ENCODE data around the gene LCN12.
A peak's percentile ranks its signal among the peaks of the same experiment; 100 is the strongest.

The LCN12 gene

DNA sequence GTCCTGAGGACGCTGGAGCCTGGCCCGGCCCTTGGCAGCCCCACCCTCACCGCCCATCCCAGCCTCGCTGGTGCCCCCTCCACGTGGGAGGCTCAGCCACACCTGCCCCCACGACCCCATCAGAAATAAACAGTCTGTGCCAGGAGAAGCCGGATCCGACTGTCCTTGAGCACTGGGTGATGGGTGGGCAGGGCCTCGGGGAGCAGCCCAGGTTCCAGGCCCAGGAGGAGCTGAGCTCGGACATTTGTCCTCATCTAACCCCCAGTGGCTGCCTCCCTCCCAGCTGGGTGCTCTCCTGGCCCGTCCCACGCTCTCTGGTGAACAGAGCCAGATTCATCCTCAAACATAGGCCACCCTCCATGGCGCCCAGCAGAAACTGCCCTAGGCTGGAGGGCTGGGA is 20.7 kb downstream of the LCN12 start:
- H3K4me3 ChIP-seq (replicated peaks; ENCODE audit: insufficient read depth, low read length), result no peak overlapping the region
- H3K27ac ChIP-seq (replicated peaks), result no peak overlapping the region
- no peak for DNase-seq (ENCODE audit: low read depth in 1 of 2, low spot score in 1 of 2)
- no peaks in the 10 kb centered on the region for H3K27me3 ChIP-seq (ENCODE audit: insufficient read depth, poor library complexity, severe bottlenecking)
- TF ChIP-seq, protein P1, sequence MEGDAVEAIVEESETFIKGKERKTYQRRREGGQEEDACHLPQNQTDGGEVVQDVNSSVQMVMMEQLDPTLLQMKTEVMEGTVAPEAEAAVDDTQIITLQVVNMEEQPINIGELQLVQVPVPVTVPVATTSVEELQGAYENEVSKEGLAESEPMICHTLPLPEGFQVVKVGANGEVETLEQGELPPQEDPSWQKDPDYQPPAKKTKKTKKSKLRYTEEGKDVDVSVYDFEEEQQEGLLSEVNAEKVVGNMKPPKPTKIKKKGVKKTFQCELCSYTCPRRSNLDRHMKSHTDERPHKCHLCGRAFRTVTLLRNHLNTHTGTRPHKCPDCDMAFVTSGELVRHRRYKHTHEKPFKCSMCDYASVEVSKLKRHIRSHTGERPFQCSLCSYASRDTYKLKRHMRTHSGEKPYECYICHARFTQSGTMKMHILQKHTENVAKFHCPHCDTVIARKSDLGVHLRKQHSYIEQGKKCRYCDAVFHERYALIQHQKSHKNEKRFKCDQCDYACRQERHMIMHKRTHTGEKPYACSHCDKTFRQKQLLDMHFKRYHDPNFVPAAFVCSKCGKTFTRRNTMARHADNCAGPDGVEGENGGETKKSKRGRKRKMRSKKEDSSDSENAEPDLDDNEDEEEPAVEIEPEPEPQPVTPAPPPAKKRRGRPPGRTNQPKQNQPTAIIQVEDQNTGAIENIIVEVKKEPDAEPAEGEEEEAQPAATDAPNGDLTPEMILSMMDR (IDR thresholded peaks at IDR 0.05; ENCODE audit: insufficient read depth, low read length), result no peak
- TF ChIP-seq POLR2AphosphoS5 (IDR thresholded peaks at IDR 0.05; ENCODE audit: low read depth), result no peak
- TF ChIP-seq, protein P2, sequence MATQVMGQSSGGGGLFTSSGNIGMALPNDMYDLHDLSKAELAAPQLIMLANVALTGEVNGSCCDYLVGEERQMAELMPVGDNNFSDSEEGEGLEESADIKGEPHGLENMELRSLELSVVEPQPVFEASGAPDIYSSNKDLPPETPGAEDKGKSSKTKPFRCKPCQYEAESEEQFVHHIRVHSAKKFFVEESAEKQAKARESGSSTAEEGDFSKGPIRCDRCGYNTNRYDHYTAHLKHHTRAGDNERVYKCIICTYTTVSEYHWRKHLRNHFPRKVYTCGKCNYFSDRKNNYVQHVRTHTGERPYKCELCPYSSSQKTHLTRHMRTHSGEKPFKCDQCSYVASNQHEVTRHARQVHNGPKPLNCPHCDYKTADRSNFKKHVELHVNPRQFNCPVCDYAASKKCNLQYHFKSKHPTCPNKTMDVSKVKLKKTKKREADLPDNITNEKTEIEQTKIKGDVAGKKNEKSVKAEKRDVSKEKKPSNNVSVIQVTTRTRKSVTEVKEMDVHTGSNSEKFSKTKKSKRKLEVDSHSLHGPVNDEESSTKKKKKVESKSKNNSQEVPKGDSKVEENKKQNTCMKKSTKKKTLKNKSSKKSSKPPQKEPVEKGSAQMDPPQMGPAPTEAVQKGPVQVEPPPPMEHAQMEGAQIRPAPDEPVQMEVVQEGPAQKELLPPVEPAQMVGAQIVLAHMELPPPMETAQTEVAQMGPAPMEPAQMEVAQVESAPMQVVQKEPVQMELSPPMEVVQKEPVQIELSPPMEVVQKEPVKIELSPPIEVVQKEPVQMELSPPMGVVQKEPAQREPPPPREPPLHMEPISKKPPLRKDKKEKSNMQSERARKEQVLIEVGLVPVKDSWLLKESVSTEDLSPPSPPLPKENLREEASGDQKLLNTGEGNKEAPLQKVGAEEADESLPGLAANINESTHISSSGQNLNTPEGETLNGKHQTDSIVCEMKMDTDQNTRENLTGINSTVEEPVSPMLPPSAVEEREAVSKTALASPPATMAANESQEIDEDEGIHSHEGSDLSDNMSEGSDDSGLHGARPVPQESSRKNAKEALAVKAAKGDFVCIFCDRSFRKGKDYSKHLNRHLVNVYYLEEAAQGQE (IDR thresholded peaks at IDR 0.05; ENCODE audit: insufficient replicate concordance, low read depth), result no peak
- TF ChIP-seq SPI1 (IDR thresholded peaks at IDR 0.05; ENCODE audit: borderline replicate concordance, low read depth), result no peak
- no peak for TF ChIP-seq GABPA (IDR thresholded peaks at IDR 0.05; ENCODE audit: low read depth)

DNA sequence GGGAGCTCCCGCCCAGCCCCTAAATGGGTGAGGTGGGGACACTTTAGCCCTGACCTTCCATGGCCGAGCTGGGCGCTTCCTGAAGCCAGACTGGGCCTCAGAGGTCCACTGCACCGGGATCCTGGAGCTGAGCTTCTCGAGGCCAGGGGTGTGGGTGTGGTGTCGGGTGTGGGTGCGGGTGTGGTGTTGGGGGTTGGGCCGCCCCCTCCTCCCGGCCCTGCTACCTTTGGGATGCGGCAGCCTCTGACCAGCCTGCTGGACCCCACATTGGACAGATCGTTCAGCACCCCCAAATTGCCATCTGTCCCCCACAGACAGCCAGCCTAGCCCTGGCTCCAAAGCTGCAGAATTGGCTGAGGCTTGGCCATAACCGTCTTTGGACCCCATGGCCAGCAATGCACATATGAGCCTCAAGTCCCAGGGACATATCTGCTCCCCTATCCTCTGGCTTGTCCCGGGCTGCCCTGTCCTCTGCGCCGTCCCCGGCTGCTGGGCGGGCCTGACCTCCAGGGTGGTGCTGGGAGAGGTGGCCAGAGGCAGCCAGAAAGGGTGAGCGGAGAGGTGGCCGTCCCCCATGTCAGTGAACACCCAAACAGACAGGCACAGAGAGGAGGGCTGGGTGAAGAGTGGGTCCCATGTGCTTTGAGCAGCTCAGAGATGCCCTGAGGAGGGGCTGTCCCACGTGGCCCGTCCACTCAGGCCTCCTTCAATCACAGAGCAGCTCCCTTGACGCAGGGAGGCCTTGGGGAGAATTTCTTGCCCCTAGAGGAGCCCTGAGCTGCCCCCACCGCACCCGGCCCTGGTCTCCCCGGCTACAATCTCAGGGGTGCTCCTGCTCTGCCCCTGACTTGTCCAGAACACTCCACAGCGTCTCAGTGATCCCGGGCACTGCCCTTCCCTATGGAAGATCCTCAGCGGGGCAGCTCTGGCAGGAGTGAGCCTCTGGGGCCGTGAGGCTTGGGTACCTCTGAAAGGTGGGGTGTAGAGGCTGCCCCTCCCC is 21.8 kb downstream of the LCN12 start:
- DNase-seq (ENCODE audit: low read depth in 1 of 2, low spot score in 1 of 2), result no peak
- Histone ChIP-seq H3K27me3 (ENCODE audit: insufficient read depth, poor library complexity, severe bottlenecking) (no peaks in the 10 kb centered on the region), H3K4me3 (replicated peaks; ENCODE audit: insufficient read depth, low read length) (no peak overlapping the region), H3K27ac (replicated peaks) (no peak overlapping the region)
- TF ChIP-seq, protein P1 (IDR thresholded peaks at IDR 0.05; ENCODE audit: insufficient read depth, low read length), result no peak
- TF ChIP-seq GABPA (IDR thresholded peaks at IDR 0.05; ENCODE audit: low read depth), result no peak
- TF ChIP-seq SPI1 (IDR thresholded peaks at IDR 0.05; ENCODE audit: borderline replicate concordance, low read depth), result no peak
- TF ChIP-seq POLR2AphosphoS5 (IDR thresholded peaks at IDR 0.05; ENCODE audit: low read depth), result no peak
- TF ChIP-seq, protein P2 (IDR thresholded peaks at IDR 0.05; ENCODE audit: insufficient replicate concordance, low read depth), result no peak

DNA sequence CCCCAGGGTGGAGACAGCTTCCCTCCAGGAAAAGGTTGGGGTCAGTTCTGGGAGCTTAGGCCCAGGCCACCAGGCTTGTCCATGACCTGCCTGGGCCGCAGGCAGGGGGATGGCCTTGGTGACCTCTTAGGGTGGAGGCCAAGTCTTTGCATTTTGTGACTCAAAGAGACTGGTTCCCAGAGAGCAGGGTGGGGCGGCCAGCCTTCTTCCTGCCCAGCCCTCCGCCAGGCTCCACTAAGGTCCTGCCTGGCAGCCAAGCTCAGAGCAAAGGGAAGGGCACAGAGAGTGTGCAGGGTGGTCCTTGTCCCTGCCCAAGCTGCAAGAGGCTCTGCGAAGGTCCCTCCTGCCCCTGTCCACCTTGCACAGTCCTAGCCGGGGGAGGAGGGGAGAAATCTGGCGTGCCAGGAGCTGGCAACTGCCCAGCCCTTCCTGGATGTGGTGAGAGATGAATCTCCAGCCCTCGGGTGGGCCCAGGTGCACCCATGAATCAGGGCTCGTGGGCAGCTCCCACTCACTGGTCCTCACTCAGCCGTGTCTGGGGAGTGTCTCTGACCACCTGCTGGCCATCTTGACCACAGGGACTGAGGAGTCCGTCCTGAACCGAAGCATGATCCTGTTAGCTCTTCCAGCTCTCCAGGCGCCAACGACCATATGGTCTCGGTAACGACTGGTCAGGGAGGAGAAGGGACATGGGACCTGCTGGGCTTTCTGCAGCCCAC is 22.9 kb downstream of the LCN12 start:
- DNase-seq (ENCODE audit: low read depth in 1 of 2, low spot score in 1 of 2), result no peak
- no peak overlapping the region for H3K4me3 ChIP-seq (replicated peaks; ENCODE audit: insufficient read depth, low read length)
- H3K27ac ChIP-seq (replicated peaks), result no peak overlapping the region
- TF ChIP-seq SPI1 (IDR thresholded peaks at IDR 0.05; ENCODE audit: borderline replicate concordance, low read depth), result no peak
- no peaks in the 10 kb centered on the region for H3K27me3 ChIP-seq (ENCODE audit: insufficient read depth, poor library complexity, severe bottlenecking)

DNA sequence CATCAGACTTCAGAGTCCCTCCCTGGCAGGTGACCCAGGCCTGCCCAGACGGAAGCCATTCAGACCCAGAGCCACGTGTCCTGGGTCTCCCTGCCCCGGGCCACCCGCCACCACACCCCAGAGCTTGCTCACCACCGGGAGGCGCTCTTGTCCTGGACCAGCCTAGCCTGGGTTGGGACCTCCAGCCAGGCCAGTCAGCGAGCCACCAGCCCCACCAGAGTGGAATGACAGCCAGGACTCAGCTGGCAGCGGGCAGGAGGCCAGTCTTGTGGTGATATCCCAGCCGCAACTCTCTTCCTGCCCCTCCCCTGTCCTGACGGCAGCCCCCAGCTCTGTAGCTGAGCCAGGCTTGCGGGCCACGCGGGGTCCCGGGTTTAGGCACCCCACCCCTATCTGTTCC is 23.6 kb downstream of the LCN12 start:
- peak in 1 of 2 experiments; percentile 30 for DNase-seq (ENCODE audit: low read depth in 1 of 2, low spot score in 1 of 2)
- no peak overlapping the region for H3K4me3 ChIP-seq (replicated peaks; ENCODE audit: insufficient read depth, low read length)
- no peak for TF ChIP-seq GABPA (IDR thresholded peaks at IDR 0.05; ENCODE audit: low read depth)
- TF ChIP-seq, protein P1 (IDR thresholded peaks at IDR 0.05; ENCODE audit: insufficient read depth, low read length), result peak; percentile 7
- no peaks in the 10 kb centered on the region for H3K27me3 ChIP-seq (ENCODE audit: insufficient read depth, poor library complexity, severe bottlenecking)
- H3K27ac ChIP-seq (replicated peaks), result no peak overlapping the region

Measured in HL-60 (cell line).